ENCODE results near the gene TCHHL1. TPM values are rescaled to one million over a fixed set of nuclear protein-coding genes. Genes with fewer than 3 reads are reported as not detected.

Gene TCHHL1
- total RNA-seq, 1 experiment from 2014 or later: not detected

- DNase-seq (ENCODE audit: low spot score): no peak
- no peak for ATAC-seq
- H3K36me3 Mint-ChIP-seq: no peaks in the 10 kb centered on the region
- POLR2A ChIA-PET: interaction anchor here (1.1 kb wide), 1 partner anchor 10 kb away, joined by 4 read pairs; no protein-coding TSS in a partner anchor
- no peak for TF ChIP-seq E2F4 (CRISPR knock-in tag; IDR thresholded peaks at IDR 0.05; ENCODE audit: borderline replicate concordance, low read depth)
- TF ChIP-seq ZNF532 (CRISPR knock-in tag; IDR thresholded peaks at IDR 0.05; ENCODE audit: borderline replicate concordance): no peak
- TF ChIP-seq ATF2 (CRISPR knock-in tag; IDR thresholded peaks at IDR 0.05; ENCODE audit: borderline replicate concordance, low read depth): no peak
- TF ChIP-seq KAT7 (CRISPR knock-in tag; IDR thresholded peaks at IDR 0.05; ENCODE audit: borderline replicate concordance): no peak
- H3K4me3 Mint-ChIP-seq: no peak overlapping the region
- H3K9me3 Mint-ChIP-seq: no peaks in the 10 kb centered on the region
- no peak overlapping the region for H3K27ac Mint-ChIP-seq
- CTCF ChIA-PET: no interaction called here
- peaks cover 9% of the 10 kb centered on the region for H3K27me3 Mint-ChIP-seq (ENCODE audit: low read depth)
- H3K4me1 Mint-ChIP-seq: peaks cover 42% of the 10 kb centered on the region
Measured at GRCh38 chr1:152038871-152039270, 50.0 kb downstream of the TCHHL1 start.

DNA sequence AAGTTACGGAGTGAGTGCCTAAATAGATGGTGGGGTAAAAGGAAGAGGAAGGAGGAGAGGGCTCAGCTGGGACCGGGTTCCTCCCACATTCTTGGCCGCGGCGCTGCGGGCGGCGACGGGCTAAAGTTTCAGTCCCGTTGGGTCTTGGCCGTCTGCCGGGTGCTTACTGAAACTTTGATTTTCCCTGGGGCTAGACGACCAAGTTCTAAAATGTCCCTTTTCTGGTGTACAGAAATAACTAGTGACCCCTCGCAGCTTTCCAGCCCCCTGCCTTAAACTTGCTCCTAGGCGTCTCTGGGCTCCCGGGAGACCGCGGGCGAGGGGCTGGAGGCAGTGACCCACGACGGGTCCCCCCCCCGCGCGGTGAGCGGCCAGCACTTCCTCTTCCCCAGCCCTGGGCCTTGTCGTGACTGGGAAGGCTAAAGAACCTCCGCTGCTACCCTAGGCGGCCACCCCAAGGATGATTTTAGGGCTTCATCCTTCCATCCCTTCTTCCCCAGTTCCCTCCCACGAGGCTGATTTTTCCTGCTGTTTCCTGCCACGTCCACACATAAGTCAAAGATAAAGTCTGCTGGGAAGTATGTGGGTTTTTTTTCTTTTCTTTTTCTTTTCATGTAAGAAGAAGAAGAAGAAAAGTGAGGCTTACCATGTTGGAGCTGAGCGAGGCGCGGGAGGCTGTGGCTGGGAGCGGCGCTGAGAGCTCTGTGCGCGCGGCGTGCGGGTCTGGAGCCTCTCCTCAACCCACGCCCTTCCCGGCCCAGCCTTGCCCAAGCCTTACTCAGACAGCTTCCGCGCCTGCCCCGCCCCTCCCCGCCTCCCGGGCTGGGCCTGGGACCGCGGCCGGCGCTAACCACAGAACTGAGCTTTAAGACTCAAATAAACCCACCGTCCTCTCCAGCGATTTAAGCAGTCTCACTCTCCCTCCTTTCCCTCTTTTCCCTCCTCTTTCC, 52.3 kb downstream of the TCHHL1 start, which contains the start of gene S100A11:
Gene S100A11, minus strand, starts transcription at position 738 of the 950 bp plus-strand sequence. Its CDS starts 89 bp downstream, at position 649.
- TF ChIP-seq CBFB (CRISPR knock-in tag; IDR thresholded peaks at IDR 0.05; ENCODE audit: low read depth): no peak
- 0 out of 2 replicates have a peak, but pooled peaks have one; percentile 30 for TF ChIP-seq SP1 (CRISPR knock-in tag; conservative IDR thresholded peaks at IDR 0.05)
- peak within 1 kb of the TSS; percentile 82 for H3K27ac Mint-ChIP-seq
- H3K4me3 Mint-ChIP-seq: peak within 1 kb of the TSS; percentile 89
- POLR2A ChIA-PET: interaction anchor here (1.2 to 1.9 kb wide), 2 partner anchors 11 to 197 kb away, joined by 4 to 5 read pairs; partner anchors contain the start of gene C2CD4D
- peak; percentile 78 for ATAC-seq
- H3K36me3 Mint-ChIP-seq: peaks cover 22% of the 10 kb centered on the region
- peaks cover 9% of the 10 kb centered on the region for H3K27me3 Mint-ChIP-seq (ENCODE audit: low read depth)
- no peaks in the 10 kb centered on the region for H3K9me3 Mint-ChIP-seq
- H3K4me1 Mint-ChIP-seq: peaks cover 40% of the 10 kb centered on the region
- CTCF ChIA-PET: interaction anchor here (0.5 to 4.5 kb wide), 23 partner anchors 7 to 1215 kb away, joined by 3 to 45 read pairs (median 7); partner anchors contain the start of gene THEM4
- DNase-seq (ENCODE audit: low spot score): peak; percentile 77

GRCh38 chr1:152035539-152036266, 53.2 kb downstream of the TCHHL1 start:
- ATAC-seq (peak; percentile 14; the same call in 1 of the 2 replicates), DNase-seq (ENCODE audit: low spot score) (no peak)
- no peak for TF ChIP-seq ZNF121 (CRISPR knock-in tag; IDR thresholded peaks at IDR 0.05)
- TF ChIP-seq, protein P1, sequence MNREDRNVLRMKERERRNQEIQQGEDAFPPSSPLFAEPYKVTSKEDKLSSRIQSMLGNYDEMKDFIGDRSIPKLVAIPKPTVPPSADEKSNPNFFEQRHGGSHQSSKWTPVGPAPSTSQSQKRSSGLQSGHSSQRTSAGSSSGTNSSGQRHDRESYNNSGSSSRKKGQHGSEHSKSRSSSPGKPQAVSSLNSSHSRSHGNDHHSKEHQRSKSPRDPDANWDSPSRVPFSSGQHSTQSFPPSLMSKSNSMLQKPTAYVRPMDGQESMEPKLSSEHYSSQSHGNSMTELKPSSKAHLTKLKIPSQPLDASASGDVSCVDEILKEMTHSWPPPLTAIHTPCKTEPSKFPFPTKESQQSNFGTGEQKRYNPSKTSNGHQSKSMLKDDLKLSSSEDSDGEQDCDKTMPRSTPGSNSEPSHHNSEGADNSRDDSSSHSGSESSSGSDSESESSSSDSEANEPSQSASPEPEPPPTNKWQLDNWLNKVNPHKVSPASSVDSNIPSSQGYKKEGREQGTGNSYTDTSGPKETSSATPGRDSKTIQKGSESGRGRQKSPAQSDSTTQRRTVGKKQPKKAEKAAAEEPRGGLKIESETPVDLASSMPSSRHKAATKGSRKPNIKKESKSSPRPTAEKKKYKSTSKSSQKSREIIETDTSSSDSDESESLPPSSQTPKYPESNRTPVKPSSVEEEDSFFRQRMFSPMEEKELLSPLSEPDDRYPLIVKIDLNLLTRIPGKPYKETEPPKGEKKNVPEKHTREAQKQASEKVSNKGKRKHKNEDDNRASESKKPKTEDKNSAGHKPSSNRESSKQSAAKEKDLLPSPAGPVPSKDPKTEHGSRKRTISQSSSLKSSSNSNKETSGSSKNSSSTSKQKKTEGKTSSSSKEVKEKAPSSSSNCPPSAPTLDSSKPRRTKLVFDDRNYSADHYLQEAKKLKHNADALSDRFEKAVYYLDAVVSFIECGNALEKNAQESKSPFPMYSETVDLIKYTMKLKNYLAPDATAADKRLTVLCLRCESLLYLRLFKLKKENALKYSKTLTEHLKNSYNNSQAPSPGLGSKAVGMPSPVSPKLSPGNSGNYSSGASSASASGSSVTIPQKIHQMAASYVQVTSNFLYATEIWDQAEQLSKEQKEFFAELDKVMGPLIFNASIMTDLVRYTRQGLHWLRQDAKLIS (CRISPR knock-in tag; IDR thresholded peaks at IDR 0.05; ENCODE audit: borderline replicate concordance): no peak
- no peak for TF ChIP-seq ZMAT4 (CRISPR knock-in tag; IDR thresholded peaks at IDR 0.05)
- TF ChIP-seq JUN (CRISPR knock-in tag; IDR thresholded peaks at IDR 0.05): no peak
- no peak for TF ChIP-seq JAZF1 (CRISPR knock-in tag; IDR thresholded peaks at IDR 0.05)
- TF ChIP-seq MYBL2 (CRISPR knock-in tag; IDR thresholded peaks at IDR 0.05): no peak
- TF ChIP-seq TP53 (CRISPR knock-in tag; IDR thresholded peaks at IDR 0.05): no peak
- no peak for TF ChIP-seq FOXK1 (CRISPR knock-in tag; IDR thresholded peaks at IDR 0.05)
- ChIA-PET POLR2A (interaction anchor here (1.9 kb wide), 1 partner anchor 12 kb away, joined by 5 read pairs; no protein-coding TSS in a partner anchor), CTCF (interaction anchor here (1.0 to 4.5 kb wide), 16 partner anchors 8 to 199 kb away, joined by 3 to 45 read pairs (median 14); partner anchors contain the start of gene THEM4)
- Mint-ChIP-seq H3K4me3 (peak overlapping the region; percentile 89), H3K36me3 (peaks cover 22% of the 10 kb centered on the region), H3K4me1 (peaks cover 40% of the 10 kb centered on the region), H3K27me3 (ENCODE audit: low read depth) (peaks cover 9% of the 10 kb centered on the region), H3K27ac (peak overlapping the region; percentile 85), H3K9me3 (no peaks in the 10 kb centered on the region)

Measured in WTC11 (cell line).